Superior temporal gyrus (tissue), 1 donor: ENCODE results near the gene G6PC3.
"Not testable (repeated sequence)": the region's sequence is repeated elsewhere in the genome, so short reads cannot be mapped to it uniquely, and the experiment has no call there.

Experiments
- DNase-seq: peaks from one replicate; pipeline ENCODE4 v3.0.0-alpha.2; 2016; ENCODE audit errors: extremely low spot score

Gene G6PC3

DNA sequence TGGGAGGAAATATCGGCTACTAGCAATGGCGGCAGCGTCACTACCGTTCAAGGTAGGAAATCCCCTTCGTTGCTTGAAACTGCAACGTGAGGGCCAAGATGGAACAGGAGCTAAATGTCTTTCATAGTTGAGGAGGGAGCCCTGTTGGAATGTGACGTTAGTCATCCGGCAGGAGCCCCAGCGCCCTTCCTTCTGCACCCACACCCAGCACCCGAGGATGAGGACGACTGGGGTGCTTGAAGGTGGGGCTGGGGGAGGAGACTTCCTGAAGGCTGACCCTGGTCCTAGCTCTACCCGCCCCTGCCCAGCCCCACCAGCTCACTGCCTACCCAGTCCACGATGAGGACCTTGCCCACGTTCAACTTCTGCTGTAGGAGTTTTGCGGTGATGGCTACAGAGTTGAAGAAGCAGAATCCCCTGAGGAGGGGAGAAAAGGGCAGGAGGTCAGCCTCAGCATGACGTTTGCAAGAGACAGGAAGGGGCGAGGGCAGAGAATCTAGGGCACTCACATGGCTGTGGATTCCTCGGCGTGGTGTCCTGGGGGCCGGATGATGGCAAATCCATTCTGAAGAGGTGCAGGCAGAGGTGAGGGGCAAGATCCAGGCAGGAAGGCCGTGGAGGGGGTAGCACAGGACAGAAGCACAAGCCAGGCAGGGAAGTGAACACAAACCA lies 11.9 kb downstream of the G6PC3 start:
- no peak for DNase-seq

DNA sequence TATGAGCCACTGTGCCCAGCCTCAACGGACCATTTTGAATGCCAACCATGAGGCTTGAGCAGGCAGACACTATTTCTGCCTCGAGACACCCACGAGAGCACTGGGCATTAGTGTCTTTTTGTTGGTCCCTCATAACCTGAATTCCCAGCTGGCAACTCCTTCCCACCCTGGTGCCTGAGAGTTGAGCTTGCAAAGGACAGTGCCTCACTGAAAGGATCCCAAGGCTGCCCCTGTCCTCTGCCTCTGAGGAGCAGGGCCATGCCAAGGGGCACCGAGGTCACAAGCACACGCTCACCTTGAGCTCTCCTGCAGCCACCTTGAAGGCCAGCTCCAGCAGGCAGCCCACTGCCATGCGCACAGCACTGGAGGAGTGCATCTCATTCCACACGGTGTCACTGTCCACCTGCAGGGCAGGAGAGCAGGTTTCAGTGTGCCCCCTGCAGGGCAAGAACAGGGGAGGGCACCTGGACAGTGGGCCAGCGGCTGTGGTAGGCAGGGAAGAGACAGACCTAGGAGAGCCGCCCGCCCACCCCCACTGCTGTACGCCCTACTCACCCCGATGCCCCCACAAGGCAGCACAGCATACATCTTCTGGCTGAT lies 12.8 kb downstream of the G6PC3 start:
- DNase-seq: no peak

DNA sequence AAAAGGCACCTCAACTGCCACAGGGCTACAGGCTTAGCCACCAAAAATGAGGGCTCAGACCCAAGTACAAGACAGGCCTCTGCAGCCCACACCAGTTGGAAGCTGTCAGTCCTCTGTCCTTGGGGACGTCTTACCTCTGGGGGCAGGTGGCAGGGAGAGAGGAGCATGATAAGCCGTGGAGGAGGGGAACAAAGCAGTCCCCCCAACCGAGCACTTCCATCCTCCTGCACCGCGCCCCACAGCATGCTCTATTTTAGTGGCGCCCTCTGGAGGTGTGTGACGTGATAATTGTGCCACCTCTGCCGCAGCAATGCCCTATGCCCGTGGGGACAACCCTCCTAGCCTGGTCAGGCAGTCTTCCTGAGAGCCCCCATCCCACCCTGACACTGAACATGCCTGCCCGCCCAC lies 13.6 kb downstream of the G6PC3 start:
- DNase-seq: no peak

DNA sequence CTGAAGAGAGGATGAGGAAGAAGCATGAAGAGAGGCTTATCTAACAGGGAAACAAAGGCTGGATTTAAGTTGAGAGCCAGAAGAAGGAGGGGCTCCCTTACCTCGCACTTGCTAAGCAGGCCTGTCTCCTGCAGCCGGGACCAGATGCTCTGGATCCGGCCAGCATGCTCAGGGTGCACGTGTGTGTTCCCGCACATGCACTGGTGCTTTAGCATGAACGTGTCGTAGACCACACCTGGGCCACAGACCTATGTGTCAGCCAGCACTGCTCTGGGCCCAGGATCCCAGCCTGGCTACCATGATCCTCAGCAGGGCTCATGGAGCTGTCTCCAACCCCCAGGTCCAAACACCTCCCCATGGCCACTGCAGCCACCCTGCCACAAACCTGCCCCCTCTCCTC lies 14.4 kb downstream of the G6PC3 start:
- DNase-seq: no peak

DNA sequence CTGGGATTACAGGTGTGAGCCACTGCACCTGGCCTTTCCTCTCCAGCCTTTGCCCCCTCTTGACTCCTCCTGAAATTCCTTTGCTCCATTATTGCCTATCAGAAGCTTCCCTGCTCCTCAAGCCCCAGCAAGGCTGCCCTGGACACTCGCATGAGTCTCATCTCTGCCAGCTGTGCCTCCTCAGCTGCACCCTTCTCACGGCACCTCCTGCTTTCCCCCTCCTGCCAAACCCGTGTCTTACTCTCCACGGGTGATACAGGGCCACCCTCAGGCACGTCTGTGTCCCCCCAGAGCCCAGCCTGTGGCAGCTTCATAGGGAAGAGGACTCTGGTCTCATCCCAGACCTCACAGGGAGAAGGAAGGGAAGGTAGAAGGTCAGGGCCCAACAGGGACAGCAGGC lies 15.4 kb downstream of the G6PC3 start:
- no peak for DNase-seq

DNA sequence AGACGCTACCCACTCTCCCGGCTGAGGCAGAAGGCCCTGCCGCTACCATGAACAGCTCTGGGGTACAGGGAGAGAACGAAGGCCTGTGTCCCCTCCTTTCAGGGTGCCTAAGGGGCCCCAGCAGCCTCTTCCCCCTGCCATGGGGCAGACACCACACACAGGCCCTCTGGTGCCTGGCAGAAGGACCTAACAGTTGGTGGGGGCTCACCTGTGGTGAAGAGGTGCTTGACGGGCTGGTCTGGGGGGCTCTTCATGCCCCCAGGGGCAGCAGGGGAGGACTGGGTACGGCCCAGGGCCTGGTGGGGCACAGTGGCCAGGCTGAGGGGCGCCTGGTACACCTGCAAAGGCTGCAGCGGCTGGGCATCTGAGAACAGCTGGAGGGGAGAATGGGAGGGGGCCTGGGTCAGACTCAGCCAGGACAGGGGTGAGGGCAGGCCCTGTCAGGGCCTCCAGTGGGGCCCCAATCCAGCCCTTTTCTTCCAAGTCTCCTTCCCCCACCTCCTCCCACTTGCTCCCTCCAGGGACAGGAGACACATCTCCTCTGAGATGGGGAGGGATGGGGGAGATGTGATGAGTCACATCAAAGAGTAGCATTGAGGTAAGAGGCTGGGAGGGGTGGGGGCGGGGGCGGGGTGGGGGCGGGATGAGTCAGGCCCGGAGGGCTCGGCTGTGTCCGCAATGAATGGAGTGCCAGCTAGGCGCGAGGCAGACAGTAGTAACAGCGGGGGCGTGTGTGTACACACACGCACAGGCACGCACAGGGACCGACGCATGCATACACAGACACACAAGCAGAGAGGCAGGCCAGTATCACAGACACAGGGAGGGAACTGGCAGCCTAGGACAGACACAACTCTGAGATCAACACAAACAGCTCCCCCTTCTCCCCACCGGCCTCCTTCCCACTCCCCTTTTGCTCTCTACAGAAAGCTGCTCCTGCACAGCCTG lies 16.1 kb downstream of the G6PC3 start:
- peak; percentile 18 for DNase-seq

- no peak for DNase-seq
Observed at GRCh38 chr17:44087319-44087718, 16.8 kb downstream of the G6PC3 start.

- no peak for DNase-seq
Observed at GRCh38 chr17:44088254-44088653, 17.7 kb downstream of the G6PC3 start.

- DNase-seq: no peak
Observed at GRCh38 chr17:44091200-44091997, 20.9 kb downstream of the G6PC3 start.

GRCh38 chr17:44092051-44092450 lies 21.5 kb downstream of the G6PC3 start:
- DNase-seq: no peak

DNA sequence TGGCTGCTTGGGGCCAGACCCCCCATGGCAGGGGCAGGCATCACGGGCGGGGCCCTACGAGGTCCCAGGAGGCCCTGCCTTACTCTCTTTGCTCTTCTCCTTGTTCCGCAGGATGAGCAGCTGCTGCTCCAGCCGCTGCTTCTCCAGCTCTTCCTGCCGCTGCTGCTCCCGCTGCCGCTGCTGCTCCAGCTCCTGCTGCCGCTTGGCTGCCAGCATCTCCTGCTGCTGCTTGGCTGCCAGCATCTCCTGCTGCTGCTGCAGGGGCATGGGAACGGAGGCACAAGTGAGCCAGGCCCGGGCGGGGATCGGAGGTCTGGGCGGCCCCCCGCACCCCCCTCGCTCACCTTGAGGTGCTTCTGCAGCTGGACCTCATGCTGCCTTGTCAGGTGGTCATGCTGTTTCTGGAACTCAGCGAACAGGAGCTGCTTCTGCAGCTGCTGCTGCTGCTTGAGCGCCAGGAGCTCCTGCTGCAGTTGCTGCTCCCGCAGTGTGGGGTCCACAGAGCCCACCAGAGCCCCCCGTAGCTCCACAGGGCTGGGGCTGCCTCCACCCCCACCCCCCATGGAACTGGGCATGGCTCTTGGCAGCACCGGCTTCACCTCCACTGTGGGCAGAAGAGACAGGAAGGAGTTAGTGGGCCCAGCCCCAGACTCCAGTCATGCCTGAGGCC lies 22.8 kb downstream of the G6PC3 start:
- DNase-seq: no peak

- no peak for DNase-seq
Observed at GRCh38 chr17:44094701-44095387, 24.3 kb downstream of the G6PC3 start.

DNA sequence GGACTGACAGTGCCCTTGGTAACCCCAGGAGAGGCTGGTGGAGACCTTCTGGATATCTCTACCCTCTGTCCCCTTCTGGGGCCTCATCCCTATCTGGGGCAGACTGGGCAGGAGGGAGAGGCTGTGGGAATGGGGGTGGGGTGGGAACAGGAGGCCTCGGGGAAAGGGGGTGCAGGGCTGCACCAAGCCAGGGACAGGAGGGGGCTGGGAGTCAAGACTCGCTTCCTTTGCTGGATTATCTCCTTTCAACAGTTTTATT lies 24.8 kb downstream of the G6PC3 start:
- no peak for DNase-seq

DNA sequence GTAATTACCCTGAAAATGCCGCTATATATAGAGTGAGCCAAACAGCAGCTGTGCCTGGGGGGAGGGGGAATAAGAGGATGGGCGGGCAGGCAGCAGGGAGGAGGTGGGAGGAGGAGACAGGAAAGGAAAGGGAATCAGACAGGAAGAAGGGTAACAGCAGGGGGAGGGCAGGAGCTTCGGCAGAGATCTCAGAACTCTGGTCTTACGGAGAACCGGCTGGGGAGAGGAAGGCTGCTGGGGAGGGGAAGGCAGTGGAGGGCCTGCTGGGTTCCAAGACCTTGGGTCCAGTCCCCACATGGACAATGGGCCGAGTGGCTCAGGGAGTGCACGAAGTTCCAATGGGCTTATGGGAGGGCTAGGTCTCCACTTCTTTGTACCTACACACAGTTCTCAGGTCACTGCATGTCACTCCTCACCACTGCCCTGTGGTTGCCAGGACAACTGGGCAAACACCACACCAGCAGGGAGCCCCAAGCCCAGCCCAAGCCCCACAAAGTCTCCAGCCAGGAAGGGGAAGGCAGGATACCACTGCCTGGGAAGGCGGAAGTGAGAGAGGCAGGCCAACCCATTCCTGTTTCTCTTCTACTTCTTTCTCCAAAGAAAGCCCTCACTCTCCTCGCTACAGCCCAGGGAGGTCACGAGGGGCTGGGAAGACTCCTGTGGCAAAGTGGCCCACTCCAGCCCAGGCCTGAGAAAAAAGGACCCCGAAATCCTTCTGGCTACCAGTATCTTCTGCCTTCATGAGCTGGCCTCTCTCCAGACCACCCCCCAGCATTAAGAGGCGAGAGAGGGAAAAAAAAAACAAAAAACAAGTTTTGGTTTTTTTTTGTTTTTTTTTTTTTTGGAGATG lies 25.3 kb downstream of the G6PC3 start:
- peak; percentile 53 for DNase-seq

DNA sequence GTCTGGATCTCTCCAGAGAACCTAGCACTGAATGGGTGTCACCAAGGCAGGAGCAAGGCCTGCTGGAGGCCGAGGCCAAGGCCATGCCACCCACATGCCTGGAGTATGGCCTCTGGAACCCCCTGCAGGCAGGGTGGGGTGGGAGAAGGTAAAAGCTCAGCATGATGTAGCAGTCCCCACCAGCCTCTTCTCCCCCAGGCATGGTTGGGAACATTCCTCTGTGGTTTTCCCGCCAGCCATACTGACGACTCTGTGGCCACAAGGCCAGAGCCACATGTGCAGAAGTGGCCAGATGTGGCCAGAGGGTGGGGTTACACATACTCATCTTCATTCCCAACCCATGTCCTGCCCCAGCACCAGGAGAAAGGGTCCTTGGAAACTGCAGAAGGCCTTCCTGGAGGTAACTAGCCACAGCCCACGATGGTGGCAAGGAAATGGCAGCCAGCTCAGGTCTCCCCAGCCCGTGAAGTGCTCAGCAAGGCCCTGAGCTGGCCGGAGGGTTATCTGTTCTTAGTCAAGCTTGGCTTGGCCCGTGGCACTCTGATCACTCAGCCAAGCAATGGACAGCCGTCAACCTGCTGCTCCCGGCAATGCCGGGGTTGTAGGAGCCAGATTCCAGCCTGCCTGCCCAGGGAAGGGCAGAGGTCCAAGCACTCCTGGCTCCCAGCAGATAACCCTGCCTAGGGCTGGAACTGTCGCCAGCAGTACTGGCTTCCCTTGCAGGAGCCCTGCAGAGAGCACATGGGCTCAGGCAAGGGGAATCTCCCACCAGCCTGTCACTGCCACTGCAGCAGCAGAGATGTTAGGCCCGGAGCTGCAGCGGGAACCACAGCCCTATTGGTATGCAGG lies 26.8 kb downstream of the G6PC3 start:
- DNase-seq: no peak

DNA sequence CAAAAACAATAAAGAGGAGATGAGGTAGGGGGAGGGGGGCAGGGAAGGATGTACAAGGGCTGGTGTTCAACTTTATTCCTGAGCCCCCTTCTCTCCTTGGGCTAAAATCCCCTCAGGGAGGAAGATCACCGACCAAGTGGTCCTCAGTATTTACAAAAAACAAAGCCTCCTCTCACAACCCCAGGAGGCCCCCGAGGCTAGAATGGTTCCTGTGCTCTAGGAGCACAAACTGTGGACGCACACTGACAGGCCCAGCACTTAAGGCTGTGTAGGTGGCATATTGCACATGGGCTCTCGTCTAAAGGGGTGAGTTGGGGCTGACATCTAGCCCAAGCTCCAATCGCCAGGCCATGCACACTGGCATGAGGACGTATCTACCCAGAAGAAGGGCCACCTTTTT lies 31.3 kb downstream of the G6PC3 start:
- DNase-seq: not testable (repeated sequence)

- no peak for DNase-seq
Observed at GRCh38 chr17:44102849-44103622, 32.5 kb downstream of the G6PC3 start.

DNA sequence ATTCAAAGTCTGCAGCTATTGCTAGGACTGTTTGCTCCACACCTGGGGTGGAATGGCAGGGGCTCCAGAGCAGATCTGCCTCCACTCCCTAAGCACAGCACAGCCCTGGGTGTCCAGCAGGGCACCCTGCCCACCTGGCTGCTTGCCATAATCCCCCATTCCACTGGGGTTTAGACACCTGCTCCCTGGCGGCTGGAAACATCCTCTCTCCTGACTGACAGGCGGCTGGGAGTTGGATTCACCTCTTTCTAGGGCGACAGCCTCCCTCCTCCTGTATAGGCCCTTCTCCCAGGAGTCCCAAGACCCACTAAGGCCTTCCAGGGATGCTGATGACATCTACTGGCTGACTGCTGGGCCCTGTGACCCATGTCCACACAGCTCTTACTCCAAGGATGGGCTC lies 34.9 kb downstream of the G6PC3 start:
- no peak for DNase-seq
